GM12878 (cell line): ENCODE results near the gene MST1. TPM values are rescaled to one million over a fixed set of nuclear protein-coding genes. Genes with fewer than 3 reads are reported as not detected.

Experiments
- BACH1 ChIP-seq: fragments of 450-650 bp; IDR thresholded peaks from 2 replicates; pipeline ENCODE4 v1.6.1; 2017; ENCODE audit warnings: mild to moderate bottlenecking, borderline replicate concordance
- BHLHE40 ChIP-seq, 2 experiments: fragments of 450-650 bp in 1 of 2; IDR thresholded peaks; 2 replicates each; pipeline ENCODE4 v1.6.1; 2011 to 2017; ENCODE audit warnings: low read depth in 2 of 2, borderline replicate concordance in 1 of 2, improper control_type of control experiment in 1 of 2, low read length in 1 of 2, mild to moderate bottlenecking in 1 of 2
- CHD1 ChIP-seq: IDR thresholded peaks from 2 replicates; pipeline ENCODE4 v1.6.1; 2012; ENCODE audit warnings: low read depth, low read length, improper control_type of control experiment
- EGR1 ChIP-seq, 2 experiments: IDR thresholded peaks; 1 replicate in 1 of 2; 2 replicates in 1 of 2; pipeline ENCODE4 v1.6.1; 2011 to 2012; ENCODE audit warnings: low read depth in 2 of 2, low read length in 2 of 2, borderline replicate concordance in 1 of 2, mild to moderate bottlenecking in 1 of 2, moderate library complexity in 1 of 2
- ETV6 ChIP-seq, 2 experiments: fragments of 450-650 bp in 1 of 2; IDR thresholded peaks in 1 of 2; conservative IDR thresholded peaks in 1 of 2; 2 replicates each; pipeline ENCODE4 v1.6.1; 2014; ENCODE audit warnings: antibody characterized with exemption in 1 of 2, borderline replicate concordance in 1 of 2, low read depth in 1 of 2, mild to moderate bottlenecking in 1 of 2, moderate library complexity in 1 of 2
- EZH2 ChIP-seq: IDR thresholded peaks from 2 replicates; pipeline ENCODE4 v1.6.1; 2012; ENCODE audit warnings: low read depth, mild to moderate bottlenecking, control low read depth, inconsistent platforms, low read length, borderline replicate concordance; ENCODE audit not compliant: control insufficient read depth
- GATAD2B ChIP-seq: fragments of 450-650 bp; conservative IDR thresholded peaks from 2 replicates; pipeline ENCODE4 v1.6.1; 2017; ENCODE audit warnings: low read depth, mild to moderate bottlenecking, moderate library complexity
- HCFC1 ChIP-seq: fragments of 150-350 bp; IDR thresholded peaks from 2 replicates; pipeline ENCODE4 v1.6.1; 2014; ENCODE audit warnings: low read length
- HDAC6 ChIP-seq: fragments of 200-600 bp; sonication (generic); IDR thresholded peaks from one replicate; pipeline ENCODE4 v1.8.0; 2017; ENCODE audit warnings: antibody characterized with exemption; ENCODE audit not compliant: unreplicated experiment
- HDGF ChIP-seq: fragments of 450-650 bp; IDR thresholded peaks from 2 replicates; pipeline ENCODE4 v1.6.1; 2016; ENCODE audit warnings: antibody characterized with exemption
- IKZF1 ChIP-seq: fragments of 450-650 bp; conservative IDR thresholded peaks from 2 replicates; pipeline ENCODE4 v1.6.1; 2017; ENCODE audit warnings: antibody characterized with exemption, mild to moderate bottlenecking
- KAT2A ChIP-seq: conservative IDR thresholded peaks from 2 replicates; pipeline ENCODE4 v1.6.1; 2011; ENCODE audit warnings: low read depth, low read length; ENCODE audit not compliant: control insufficient read depth
- KDM1A ChIP-seq: fragments of 200-600 bp; sonication (generic); IDR thresholded peaks from 2 replicates; pipeline ENCODE4 v1.6.1; 2016; ENCODE audit warnings: borderline replicate concordance
- MEF2A ChIP-seq: IDR thresholded peaks from 2 replicates; pipeline ENCODE4 v1.6.1; 2011; ENCODE audit warnings: low read depth, mild to moderate bottlenecking, low read length, moderate library complexity; ENCODE audit not compliant: insufficient read depth
- MYB ChIP-seq: fragments of 150-350 bp; IDR thresholded peaks from 2 replicates; pipeline ENCODE4 v1.6.1; 2014; ENCODE audit warnings: mild to moderate bottlenecking, low read depth, low read length, borderline replicate concordance
- NR2C2 ChIP-seq: IDR thresholded peaks from 2 replicates; pipeline ENCODE4 v1.6.1; 2011; ENCODE audit warnings: borderline replicate concordance, low read depth; ENCODE audit not compliant: control insufficient read depth, insufficient read length
- NRF1 ChIP-seq: conservative IDR thresholded peaks from 2 replicates; pipeline ENCODE4 v1.6.1; 2011; ENCODE audit warnings: mild to moderate bottlenecking, low read depth, low read length, improper control_type of control experiment
- PAX8 ChIP-seq: fragments of 450-650 bp; IDR thresholded peaks from 2 replicates; pipeline ENCODE4 v1.6.1; 2017; ENCODE audit warnings: mild to moderate bottlenecking, moderate library complexity
- PML ChIP-seq: IDR thresholded peaks from 2 replicates; pipeline ENCODE4 v1.6.1; 2012; ENCODE audit warnings: low read length, inconsistent platforms
- RAD51 ChIP-seq: fragments of 450-650 bp; IDR thresholded peaks from 2 replicates; pipeline ENCODE4 v1.6.1; 2016; ENCODE audit warnings: moderate library complexity, mild to moderate bottlenecking, inconsistent platforms
- RELA ChIP-seq: fragments of 450-650 bp; IDR thresholded peaks from 2 replicates; pipeline ENCODE4 v1.8.0; 2014; ENCODE audit warnings: borderline replicate concordance; ENCODE audit not compliant: partially characterized antibody
- SMC3 ChIP-seq: IDR thresholded peaks from 2 replicates; pipeline ENCODE4 v1.6.1; 2011; ENCODE audit warnings: low read length, improper control_type of control experiment, borderline replicate concordance
- SPI1 ChIP-seq: IDR thresholded peaks from 2 replicates; pipeline ENCODE4 v1.6.1; 2011; ENCODE audit warnings: low read depth, mild to moderate bottlenecking, low read length, moderate library complexity, borderline replicate concordance; ENCODE audit not compliant: insufficient read depth
- STAT1 ChIP-seq: fragments of 450-650 bp; conservative IDR thresholded peaks from 2 replicates; pipeline ENCODE4 v1.6.1; 2014; ENCODE audit warnings: antibody characterized with exemption, mild to moderate bottlenecking
- TBL1XR1 ChIP-seq: IDR thresholded peaks from 2 replicates; pipeline ENCODE4 v1.6.1; 2012; ENCODE audit warnings: low read depth, low read length, improper control_type of control experiment
- WRNIP1 ChIP-seq: IDR thresholded peaks from 2 replicates; pipeline ENCODE4 v1.6.1; 2011; ENCODE audit warnings: low read depth, low read length, improper control_type of control experiment, borderline replicate concordance
- ZNF274 ChIP-seq: IDR thresholded peaks from one replicate; pipeline ENCODE4 v1.8.0; 2011; ENCODE audit not compliant: insufficient read length, insufficient read depth
- polyA plus RNA-seq, 11 experiments: library from polyadenylated mRNA; depleted of rRNA in 4 of 11; unstranded in 6 of 11; stranded (reverse) in 5 of 11; fragments of >200 nt; fragmentation: Nextera tagmentation in 4 of 11; fragmentation: Illumina TruSeq in 1 of 11; extraction: Ambion mirVana in 4 of 11; extraction: Trizol in 1 of 11; gene quantifications; 1 replicate in 1 of 11; 2 replicates in 10 of 11; pipeline versions ENCODE4 v1.2.1 to v1.2.3, GENCODE V29; 2011 to 2016; ENCODE audit warnings: inconsistent platforms in 2 of 11, missing spikeins in 2 of 11, low read depth in 1 of 11
- total RNA-seq, 4 experiments: library from RNA; depleted of rRNA in 3 of 4; stranded (reverse); fragments of >200 nt in 3 of 4; fragmentation: Illumina TruSeq in 1 of 4; extraction: Trizol in 1 of 4; gene quantifications; 2 replicates each; pipeline versions ENCODE4 v1.2.1 to v1.2.3, GENCODE V29; 2013 to 2021
- TF ChIP-seq, protein P1 (sequence below): fragments of 450-650 bp; formaldehyde crosslinking; IDR thresholded peaks from 2 replicates; pipeline ENCODE4 v1.4.0; 2020; ENCODE audit warnings: mild to moderate bottlenecking, moderate library complexity

The MST1 gene
- total and polyA plus RNA-seq, 10 of the 15 experiments (the other 5 are each of a cell fraction or from before 2014, with no cell fraction given): 1.2 to 25.5 (median 4.1) TPM

GRCh38 chr3:49723628-49724551 is 34.6 kb upstream of the MST1 start, which contains the start of gene GMPPB (continued):
- peak; percentile 75; the same call in 1 of the 2 replicates for TF ChIP-seq PML
- peak; percentile 23; the same call in 1 of the 2 replicates for TF ChIP-seq STAT1
- no peak for TF ChIP-seq KAT2A
- no peak for TF ChIP-seq RAD51
- TF ChIP-seq WRNIP1: no peak
- no peak for TF ChIP-seq MYB
- TF ChIP-seq TBL1XR1: no peak
- TF ChIP-seq HDAC6: no peak
- TF ChIP-seq, protein P1, sequence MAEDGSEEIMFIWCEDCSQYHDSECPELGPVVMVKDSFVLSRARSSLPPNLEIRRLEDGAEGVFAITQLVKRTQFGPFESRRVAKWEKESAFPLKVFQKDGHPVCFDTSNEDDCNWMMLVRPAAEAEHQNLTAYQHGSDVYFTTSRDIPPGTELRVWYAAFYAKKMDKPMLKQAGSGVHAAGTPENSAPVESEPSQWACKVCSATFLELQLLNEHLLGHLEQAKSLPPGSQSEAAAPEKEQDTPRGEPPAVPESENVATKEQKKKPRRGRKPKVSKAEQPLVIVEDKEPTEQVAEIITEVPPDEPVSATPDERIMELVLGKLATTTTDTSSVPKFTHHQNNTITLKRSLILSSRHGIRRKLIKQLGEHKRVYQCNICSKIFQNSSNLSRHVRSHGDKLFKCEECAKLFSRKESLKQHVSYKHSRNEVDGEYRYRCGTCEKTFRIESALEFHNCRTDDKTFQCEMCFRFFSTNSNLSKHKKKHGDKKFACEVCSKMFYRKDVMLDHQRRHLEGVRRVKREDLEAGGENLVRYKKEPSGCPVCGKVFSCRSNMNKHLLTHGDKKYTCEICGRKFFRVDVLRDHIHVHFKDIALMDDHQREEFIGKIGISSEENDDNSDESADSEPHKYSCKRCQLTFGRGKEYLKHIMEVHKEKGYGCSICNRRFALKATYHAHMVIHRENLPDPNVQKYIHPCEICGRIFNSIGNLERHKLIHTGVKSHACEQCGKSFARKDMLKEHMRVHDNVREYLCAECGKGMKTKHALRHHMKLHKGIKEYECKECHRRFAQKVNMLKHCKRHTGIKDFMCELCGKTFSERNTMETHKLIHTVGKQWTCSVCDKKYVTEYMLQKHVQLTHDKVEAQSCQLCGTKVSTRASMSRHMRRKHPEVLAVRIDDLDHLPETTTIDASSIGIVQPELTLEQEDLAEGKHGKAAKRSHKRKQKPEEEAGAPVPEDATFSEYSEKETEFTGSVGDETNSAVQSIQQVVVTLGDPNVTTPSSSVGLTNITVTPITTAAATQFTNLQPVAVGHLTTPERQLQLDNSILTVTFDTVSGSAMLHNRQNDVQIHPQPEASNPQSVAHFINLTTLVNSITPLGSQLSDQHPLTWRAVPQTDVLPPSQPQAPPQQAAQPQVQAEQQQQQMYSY (CRISPR knock-in tag): no peak
- no peak for TF ChIP-seq NRF1
- no peak for TF ChIP-seq KDM1A
- no peak; the same call in 1 of the 2 replicates for TF ChIP-seq HCFC1
- TF ChIP-seq CHD1: peak; percentile 76; the same call in 1 of the 2 replicates
- no peak for TF ChIP-seq MEF2A
- no peak for TF ChIP-seq ZNF274
- TF ChIP-seq NR2C2: no peak
- TF ChIP-seq HDGF: no peak
- TF ChIP-seq RELA: no peak
- peak in 1 of 2 experiments; percentile 50; a peak in 1 of 4 replicates for TF ChIP-seq BHLHE40 (IDR thresholded peaks at IDR 0.05; ENCODE audit: borderline replicate concordance in 1 of 2, low read depth in 2 of 2, low read length in 1 of 2)
- TF ChIP-seq GATAD2B: peak; percentile 70
- no peak for TF ChIP-seq SMC3
- peak; percentile 42; the same call in 1 of the 2 replicates for TF ChIP-seq BACH1
- TF ChIP-seq PAX8: no peak
- no peak for TF ChIP-seq EZH2
- TF ChIP-seq EGR1 (IDR thresholded peaks at IDR 0.05; ENCODE audit: borderline replicate concordance in 1 of 2, low read depth in 2 of 2, low read length in 2 of 2): peak; percentile 61 to 92; a peak in 2 of 3 replicates
- peak; percentile 72 for TF ChIP-seq IKZF1
- no peak for TF ChIP-seq ETV6 (conservative IDR thresholded peaks at IDR 0.05 in 1 of 2, IDR thresholded peaks at IDR 0.05 in 1 of 2; ENCODE audit: borderline replicate concordance in 1 of 2, low read depth in 1 of 2)
- TF ChIP-seq SPI1: peak; percentile 68
